Fibroblast of lung (primary cell): ENCODE results near the gene ASTN1. TPM values are rescaled to one million over a fixed set of nuclear protein-coding genes. Genes with fewer than 3 reads are reported as not detected.

Source experiments
- DNase-seq, 2 donors: peaks; one replicate each; pipeline versions ENCODE4 v3.0.0 to v3.0.0-alpha.2; 2010; ENCODE audit warnings: low read depth in 2 of 2
- H2AFZ ChIP-seq: 2 replicates; pipeline ENCODE4 v1.5.1; 2012; ENCODE audit warnings: low read length, control low read depth, inconsistent platforms
- H3K27ac ChIP-seq: 2 replicates; pipeline ENCODE4 v1.5.1; 2011; ENCODE audit warnings: low read length, control low read depth; ENCODE audit not compliant: insufficient read depth
- H3K27me3 ChIP-seq: 2 replicates; pipeline ENCODE4 v1.5.1; 2011; ENCODE audit warnings: mild to moderate bottlenecking, low read length; ENCODE audit not compliant: control insufficient read depth, insufficient read depth
- H3K36me3 ChIP-seq: 2 replicates; pipeline ENCODE4 v1.5.1; 2011; ENCODE audit warnings: low read length; ENCODE audit not compliant: control insufficient read depth, insufficient read depth
- H3K4me1 ChIP-seq: 2 replicates; pipeline ENCODE4 v1.5.1; 2011; ENCODE audit warnings: low read length; ENCODE audit not compliant: control insufficient read depth, insufficient read depth; ENCODE audit errors: extremely low read depth
- H3K4me2 ChIP-seq: 2 replicates; pipeline ENCODE4 v1.5.1; 2011; ENCODE audit warnings: low read length, control low read depth; ENCODE audit not compliant: insufficient read depth; ENCODE audit errors: extremely low read depth
- H3K4me3 ChIP-seq, 4 experiments: fragments of 200-600 bp in 1 of 4; sonication (generic) in 1 of 4; replicated peaks in 1 of 4; 2 replicates each; pipeline ENCODE4 v1.5.1; 2011 to 2016; ENCODE audit warnings: low read length in 4 of 4, low read depth in 3 of 4, mild to moderate bottlenecking in 3 of 4, control low read depth in 2 of 4, inconsistent platforms in 1 of 4, mixed read lengths in 1 of 4; ENCODE audit not compliant: insufficient read depth in 1 of 4; ENCODE audit errors: control extremely low read depth in 1 of 4
- H3K79me2 ChIP-seq: 2 replicates; pipeline ENCODE4 v1.5.1; 2012; ENCODE audit warnings: mild to moderate bottlenecking, low read length, inconsistent platforms; ENCODE audit not compliant: control insufficient read depth, insufficient read depth
- H3K9ac ChIP-seq: 2 replicates; pipeline ENCODE4 v1.5.1; 2011; ENCODE audit warnings: mild to moderate bottlenecking, low read length, control low read depth; ENCODE audit not compliant: insufficient read depth
- H3K9me3 ChIP-seq: 2 replicates; pipeline ENCODE4 v1.5.1; 2012; ENCODE audit warnings: low read depth, low read length; ENCODE audit not compliant: control insufficient read depth, insufficient read depth
- H4K20me1 ChIP-seq: 2 replicates; pipeline ENCODE4 v1.5.1; 2011; ENCODE audit warnings: low read length; ENCODE audit not compliant: control insufficient read depth, insufficient read depth; ENCODE audit errors: extremely low read depth
- EZH2 ChIP-seq: IDR thresholded peaks from 2 replicates; pipeline ENCODE4 v1.5.1; 2012; ENCODE audit warnings: low read length, control low read depth, mild to moderate bottlenecking; ENCODE audit errors: missing control alignments
- polyA plus RNA-seq, 2 donors: library from polyadenylated mRNA; depleted of rRNA in 1 of 2; stranded (reverse) in 1 of 2; unstranded in 1 of 2; fragments of >200 nt; gene quantifications; 2 replicates each; pipeline ENCODE4 v1.2.1, GENCODE V29; 2011 to 2012; ENCODE audit warnings: missing spikeins in 1 of 2
- total RNA-seq: library from RNA; depleted of rRNA; stranded (reverse); fragments of >200 nt; gene quantifications from 2 replicates; pipeline ENCODE4 v1.2.1, GENCODE V29; 2014
- TF ChIP-seq, protein P1 (sequence below), 2 donors: IDR thresholded peaks in 1 of 2; conservative IDR thresholded peaks in 1 of 2; 1 replicate in 1 of 2; 2 replicates in 1 of 2; pipeline ENCODE4 v1.5.1; 2011 to 2012; ENCODE audit warnings: low read length in 2 of 2, control low read depth in 1 of 2, inconsistent platforms in 1 of 2, low read depth in 1 of 2, mild to moderate bottlenecking in 1 of 2

ASTN1 gene
- total and polyA plus RNA-seq, 2 donors (not counting 1 experiment from before 2014, with no cell fraction given) = 0.06 to 0.17 TPM

DNA sequence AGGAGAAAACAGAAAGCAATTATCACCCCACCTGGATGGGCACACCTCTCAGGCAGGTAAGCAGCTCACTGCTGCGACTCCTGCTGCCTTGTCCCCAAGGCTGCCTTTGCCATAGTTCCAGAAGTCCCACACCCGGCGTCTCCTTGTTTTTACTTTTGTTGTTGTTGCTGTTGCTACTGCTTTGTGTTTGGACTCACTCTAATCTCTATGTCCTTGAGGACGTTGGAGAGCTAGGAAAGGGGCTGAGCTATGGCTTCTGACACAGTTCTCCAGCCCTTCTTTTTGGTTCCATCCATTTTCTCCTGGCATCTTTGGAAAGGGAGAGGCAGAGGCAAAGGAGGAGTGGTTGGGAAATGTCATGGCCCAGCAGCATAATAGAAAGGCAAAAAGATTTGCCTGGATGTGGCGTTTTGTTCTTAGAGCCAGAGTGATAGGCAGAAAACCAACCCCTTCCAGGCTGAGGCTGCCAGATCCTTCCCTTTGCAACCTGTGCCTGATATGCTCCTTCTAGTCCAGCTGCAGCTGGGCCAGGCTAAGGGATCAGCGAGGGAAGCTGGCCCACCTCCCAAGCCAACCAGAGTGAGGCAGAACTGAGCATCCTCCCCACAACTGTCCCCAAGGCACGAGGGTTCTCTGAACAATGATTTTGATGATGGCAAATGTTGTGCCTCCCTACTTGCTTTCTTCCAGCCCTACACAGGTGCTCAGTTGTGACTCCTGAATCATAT, 270.7 kb downstream of the ASTN1 start:
- Histone ChIP-seq H3K27ac (no peak overlapping the region), H3K27me3 (no peaks in the 10 kb centered on the region), H3K4me3 (no peak overlapping the region), H3K36me3 (no peaks in the 10 kb centered on the region), H3K4me2 (no peak overlapping the region), H4K20me1 (no peaks in the 10 kb centered on the region), H2AFZ (no peak overlapping the region), H3K4me1 (no peaks in the 10 kb centered on the region), H3K79me2 (no peaks in the 10 kb centered on the region), H3K9me3 (no peaks in the 10 kb centered on the region), H3K9ac (no peak overlapping the region)
- DNase-seq = no peak
- TF ChIP-seq, protein P1, sequence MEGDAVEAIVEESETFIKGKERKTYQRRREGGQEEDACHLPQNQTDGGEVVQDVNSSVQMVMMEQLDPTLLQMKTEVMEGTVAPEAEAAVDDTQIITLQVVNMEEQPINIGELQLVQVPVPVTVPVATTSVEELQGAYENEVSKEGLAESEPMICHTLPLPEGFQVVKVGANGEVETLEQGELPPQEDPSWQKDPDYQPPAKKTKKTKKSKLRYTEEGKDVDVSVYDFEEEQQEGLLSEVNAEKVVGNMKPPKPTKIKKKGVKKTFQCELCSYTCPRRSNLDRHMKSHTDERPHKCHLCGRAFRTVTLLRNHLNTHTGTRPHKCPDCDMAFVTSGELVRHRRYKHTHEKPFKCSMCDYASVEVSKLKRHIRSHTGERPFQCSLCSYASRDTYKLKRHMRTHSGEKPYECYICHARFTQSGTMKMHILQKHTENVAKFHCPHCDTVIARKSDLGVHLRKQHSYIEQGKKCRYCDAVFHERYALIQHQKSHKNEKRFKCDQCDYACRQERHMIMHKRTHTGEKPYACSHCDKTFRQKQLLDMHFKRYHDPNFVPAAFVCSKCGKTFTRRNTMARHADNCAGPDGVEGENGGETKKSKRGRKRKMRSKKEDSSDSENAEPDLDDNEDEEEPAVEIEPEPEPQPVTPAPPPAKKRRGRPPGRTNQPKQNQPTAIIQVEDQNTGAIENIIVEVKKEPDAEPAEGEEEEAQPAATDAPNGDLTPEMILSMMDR (conservative IDR thresholded peaks at IDR 0.05 in 1 of 2, IDR thresholded peaks at IDR 0.05 in 1 of 2; ENCODE audit: low read depth in 1 of 2, low read length in 2 of 2) = no peak
- TF ChIP-seq EZH2 = no peak

DNA sequence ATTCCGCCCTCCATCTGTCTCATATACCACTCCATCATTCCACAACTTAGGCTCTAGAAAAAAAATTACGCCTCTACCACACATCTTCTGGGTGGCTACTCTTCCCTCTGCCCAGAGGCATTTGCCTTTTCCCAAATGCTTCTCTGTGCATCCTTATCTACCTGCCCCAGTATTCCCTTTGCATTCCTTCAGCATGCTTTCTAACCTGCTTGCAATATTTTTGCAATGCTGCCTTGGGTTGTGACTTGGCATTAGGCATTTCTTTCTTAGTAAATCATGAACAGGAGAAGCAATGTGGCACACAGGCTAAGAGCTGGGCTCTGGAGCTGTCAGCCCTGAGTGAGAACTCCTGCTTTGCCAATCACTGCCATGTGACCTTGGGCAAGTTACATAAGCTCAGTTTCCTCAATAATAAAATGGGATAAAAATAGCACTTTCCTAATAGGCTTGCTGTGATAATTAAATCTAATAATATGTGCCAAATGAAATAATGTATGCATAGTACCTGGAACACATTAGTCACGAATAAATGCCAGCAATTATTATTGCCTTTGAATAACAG, 276.0 kb downstream of the ASTN1 start:
- Histone ChIP-seq H3K79me2 (no peaks in the 10 kb centered on the region), H3K9me3 (no peaks in the 10 kb centered on the region), H3K27me3 (no peaks in the 10 kb centered on the region), H4K20me1 (no peaks in the 10 kb centered on the region), H3K4me2 (no peak overlapping the region), H3K9ac (no peak overlapping the region), H3K27ac (no peak overlapping the region), H3K4me1 (no peaks in the 10 kb centered on the region), H3K36me3 (no peaks in the 10 kb centered on the region), H3K4me3 (no peak overlapping the region), H2AFZ (no peak overlapping the region)
- no peak for DNase-seq
- no peak for TF ChIP-seq EZH2
- TF ChIP-seq, protein P1 (conservative IDR thresholded peaks at IDR 0.05 in 1 of 2, IDR thresholded peaks at IDR 0.05 in 1 of 2; ENCODE audit: low read depth in 1 of 2, low read length in 2 of 2) = no peak

DNA sequence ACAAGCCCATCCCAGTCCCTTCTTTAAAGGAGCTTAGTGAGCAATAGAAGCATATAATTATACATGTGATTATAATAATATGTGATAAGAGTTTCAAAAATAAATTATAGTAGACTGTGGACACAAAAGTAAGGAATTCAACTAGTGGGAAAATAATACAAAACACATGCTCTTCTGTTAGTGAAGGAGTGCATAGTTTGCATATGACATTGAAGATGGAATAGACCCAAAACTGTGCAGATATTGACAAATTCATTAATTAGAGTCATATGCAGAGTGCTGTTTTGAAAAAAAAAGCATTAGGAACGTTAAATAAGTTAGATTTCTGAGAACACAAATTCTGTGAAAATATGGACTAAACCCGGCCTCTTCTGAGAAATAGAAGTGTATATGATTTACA, 278.8 kb downstream of the ASTN1 start:
- Histone ChIP-seq H4K20me1 (no peaks in the 10 kb centered on the region), H3K4me1 (no peaks in the 10 kb centered on the region), H3K27ac (no peak overlapping the region), H3K4me2 (no peak overlapping the region), H3K79me2 (no peaks in the 10 kb centered on the region), H3K9me3 (no peaks in the 10 kb centered on the region), H3K27me3 (no peaks in the 10 kb centered on the region), H3K9ac (no peak overlapping the region), H2AFZ (no peak overlapping the region), H3K36me3 (no peaks in the 10 kb centered on the region), H3K4me3 (no peak overlapping the region)
- DNase-seq = no peak
- TF ChIP-seq, protein P1 (conservative IDR thresholded peaks at IDR 0.05 in 1 of 2, IDR thresholded peaks at IDR 0.05 in 1 of 2; ENCODE audit: low read depth in 1 of 2, low read length in 2 of 2) = no peak
- no peak for TF ChIP-seq EZH2
